Measurements from ENCODE around the gene NAP1L4.

DNA sequence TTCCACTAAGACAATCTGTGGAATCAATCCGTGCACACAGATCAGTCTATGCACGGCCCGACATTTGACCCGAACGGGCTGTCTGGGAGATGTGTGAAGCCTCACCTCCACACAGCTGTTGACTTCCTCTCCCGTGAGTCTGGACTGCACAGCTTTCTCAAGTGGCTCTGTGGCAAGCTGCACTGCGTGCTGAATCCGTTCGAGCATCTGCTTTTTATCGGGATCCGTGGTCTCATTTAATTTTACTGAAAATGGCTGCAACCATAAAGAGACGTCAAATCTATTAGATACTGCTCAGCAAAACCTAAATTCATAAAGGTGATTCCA lies 45.8 kb upstream of the NAP1L4 start:
- TF ChIP-seq, protein P1, sequence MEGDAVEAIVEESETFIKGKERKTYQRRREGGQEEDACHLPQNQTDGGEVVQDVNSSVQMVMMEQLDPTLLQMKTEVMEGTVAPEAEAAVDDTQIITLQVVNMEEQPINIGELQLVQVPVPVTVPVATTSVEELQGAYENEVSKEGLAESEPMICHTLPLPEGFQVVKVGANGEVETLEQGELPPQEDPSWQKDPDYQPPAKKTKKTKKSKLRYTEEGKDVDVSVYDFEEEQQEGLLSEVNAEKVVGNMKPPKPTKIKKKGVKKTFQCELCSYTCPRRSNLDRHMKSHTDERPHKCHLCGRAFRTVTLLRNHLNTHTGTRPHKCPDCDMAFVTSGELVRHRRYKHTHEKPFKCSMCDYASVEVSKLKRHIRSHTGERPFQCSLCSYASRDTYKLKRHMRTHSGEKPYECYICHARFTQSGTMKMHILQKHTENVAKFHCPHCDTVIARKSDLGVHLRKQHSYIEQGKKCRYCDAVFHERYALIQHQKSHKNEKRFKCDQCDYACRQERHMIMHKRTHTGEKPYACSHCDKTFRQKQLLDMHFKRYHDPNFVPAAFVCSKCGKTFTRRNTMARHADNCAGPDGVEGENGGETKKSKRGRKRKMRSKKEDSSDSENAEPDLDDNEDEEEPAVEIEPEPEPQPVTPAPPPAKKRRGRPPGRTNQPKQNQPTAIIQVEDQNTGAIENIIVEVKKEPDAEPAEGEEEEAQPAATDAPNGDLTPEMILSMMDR (IDR thresholded peaks at IDR 0.05) = no peak
- TF ChIP-seq POLR2A (IDR thresholded peaks at IDR 0.05) = no peak

Measured in right lobe of liver (tissue), 4 donors.